ENCODE measurements around the gene KCNG1. TPM values are rescaled to one million over a fixed set of nuclear protein-coding genes. Genes with fewer than 3 reads are reported as not detected.

The KCNG1 gene
- total RNA-seq, 1 donor from 2014 or later: 13.0 TPM

DNA sequence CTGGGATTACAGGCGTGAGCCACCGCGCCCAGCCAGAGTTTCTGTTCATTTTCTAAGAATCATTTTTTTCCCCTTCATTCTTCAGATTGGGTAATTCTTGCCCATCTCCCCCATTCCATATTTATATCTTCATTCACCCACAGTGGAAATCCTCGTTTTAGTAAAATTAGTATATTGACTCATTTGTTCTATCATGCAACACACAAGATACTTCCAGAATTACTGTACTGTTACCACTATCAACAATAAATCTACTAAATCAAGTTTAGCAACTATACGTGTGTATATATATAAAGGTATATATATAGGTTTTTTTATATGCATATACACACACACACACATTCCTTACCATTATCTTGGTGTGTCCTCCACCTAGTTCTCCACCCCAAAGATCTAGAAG is 41.2 kb upstream of the KCNG1 start:
- H3K9me3 Mint-ChIP-seq (ENCODE audit: low read depth): no peaks in the 10 kb centered on the region
- H3K4me1 Mint-ChIP-seq (ENCODE audit: low read depth): peaks cover 6% of the 10 kb centered on the region
- no peaks in the 10 kb centered on the region for H3K36me3 Mint-ChIP-seq (ENCODE audit: low read depth)
- H3K4me3 Mint-ChIP-seq (ENCODE audit: unreplicated experiment): no peak overlapping the region
- no peak for DNase-seq (ENCODE audit: low spot score)
- peaks cover 30% of the 10 kb centered on the region for H3K27me3 Mint-ChIP-seq (ENCODE audit: low read depth)
- no peak overlapping the region for H3K27ac Mint-ChIP-seq (ENCODE audit: unreplicated experiment)
- TF ChIP-seq, protein P1, sequence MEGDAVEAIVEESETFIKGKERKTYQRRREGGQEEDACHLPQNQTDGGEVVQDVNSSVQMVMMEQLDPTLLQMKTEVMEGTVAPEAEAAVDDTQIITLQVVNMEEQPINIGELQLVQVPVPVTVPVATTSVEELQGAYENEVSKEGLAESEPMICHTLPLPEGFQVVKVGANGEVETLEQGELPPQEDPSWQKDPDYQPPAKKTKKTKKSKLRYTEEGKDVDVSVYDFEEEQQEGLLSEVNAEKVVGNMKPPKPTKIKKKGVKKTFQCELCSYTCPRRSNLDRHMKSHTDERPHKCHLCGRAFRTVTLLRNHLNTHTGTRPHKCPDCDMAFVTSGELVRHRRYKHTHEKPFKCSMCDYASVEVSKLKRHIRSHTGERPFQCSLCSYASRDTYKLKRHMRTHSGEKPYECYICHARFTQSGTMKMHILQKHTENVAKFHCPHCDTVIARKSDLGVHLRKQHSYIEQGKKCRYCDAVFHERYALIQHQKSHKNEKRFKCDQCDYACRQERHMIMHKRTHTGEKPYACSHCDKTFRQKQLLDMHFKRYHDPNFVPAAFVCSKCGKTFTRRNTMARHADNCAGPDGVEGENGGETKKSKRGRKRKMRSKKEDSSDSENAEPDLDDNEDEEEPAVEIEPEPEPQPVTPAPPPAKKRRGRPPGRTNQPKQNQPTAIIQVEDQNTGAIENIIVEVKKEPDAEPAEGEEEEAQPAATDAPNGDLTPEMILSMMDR (IDR thresholded peaks at IDR 0.05): no peak

DNA sequence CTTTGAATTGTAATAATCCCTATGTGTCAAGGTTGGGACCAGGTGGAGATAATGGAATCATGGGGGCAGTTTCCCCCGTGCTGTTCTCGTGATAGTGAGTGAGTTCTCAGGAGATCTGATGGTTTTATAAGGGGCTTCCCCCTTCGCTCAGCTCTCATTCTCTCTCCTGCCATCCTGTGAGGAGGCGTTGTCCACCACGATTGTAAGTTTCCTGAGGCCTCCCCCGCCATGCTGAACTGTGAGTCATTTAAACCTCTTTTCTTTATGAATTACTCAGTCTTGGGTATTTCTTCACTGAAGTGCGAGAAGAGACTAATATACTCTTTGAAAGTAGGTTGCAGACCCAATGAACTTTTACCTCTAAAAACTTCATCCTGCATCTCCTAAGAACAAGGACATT is 39.2 kb upstream of the KCNG1 start:
- no peak for DNase-seq (ENCODE audit: low spot score)
- Mint-ChIP-seq H3K27me3 (ENCODE audit: low read depth) (peaks cover 24% of the 10 kb centered on the region), H3K4me3 (ENCODE audit: unreplicated experiment) (no peak overlapping the region), H3K36me3 (ENCODE audit: low read depth) (no peaks in the 10 kb centered on the region), H3K9me3 (ENCODE audit: low read depth) (no peaks in the 10 kb centered on the region), H3K4me1 (ENCODE audit: low read depth) (peaks cover 6% of the 10 kb centered on the region), H3K27ac (ENCODE audit: unreplicated experiment) (no peak overlapping the region)
- TF ChIP-seq, protein P1 (IDR thresholded peaks at IDR 0.05): no peak

DNA sequence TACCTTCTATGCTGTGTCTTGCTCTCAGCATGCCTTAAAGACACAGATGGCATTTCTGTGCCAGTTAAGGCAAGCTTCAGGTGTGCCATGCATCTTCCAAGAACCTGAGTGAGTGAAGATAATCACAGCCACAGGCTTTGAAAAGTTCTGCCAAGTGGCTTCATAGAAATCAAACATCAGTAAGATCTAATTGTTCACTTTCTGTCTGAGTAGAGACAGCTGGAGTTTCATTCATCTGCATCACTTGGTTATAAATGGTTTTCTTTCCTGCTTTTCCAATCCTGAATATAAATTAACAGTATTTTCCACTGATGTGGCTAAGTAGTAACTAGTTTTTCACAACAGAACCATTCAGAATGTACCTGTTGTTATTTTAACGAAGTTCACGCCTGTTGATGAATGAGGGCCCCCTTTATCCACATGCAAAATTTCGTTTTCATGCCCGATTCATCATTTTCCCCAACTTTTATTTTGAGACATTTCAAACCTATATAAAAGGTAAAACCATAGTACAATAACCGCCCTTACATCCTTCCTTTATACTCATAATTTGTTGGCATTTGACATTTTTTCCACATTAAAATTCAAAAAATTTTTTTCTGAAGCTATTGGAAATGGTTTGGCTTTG is 38.6 kb upstream of the KCNG1 start:
- no peak for DNase-seq (ENCODE audit: low spot score)
- Mint-ChIP-seq H3K27me3 (ENCODE audit: low read depth) (peaks cover 26% of the 10 kb centered on the region), H3K4me1 (ENCODE audit: low read depth) (peaks cover 6% of the 10 kb centered on the region), H3K9me3 (ENCODE audit: low read depth) (no peaks in the 10 kb centered on the region), H3K27ac (ENCODE audit: unreplicated experiment) (no peak overlapping the region), H3K4me3 (ENCODE audit: unreplicated experiment) (no peak overlapping the region), H3K36me3 (ENCODE audit: low read depth) (no peaks in the 10 kb centered on the region)
- TF ChIP-seq, protein P1 (IDR thresholded peaks at IDR 0.05): no peak

DNA sequence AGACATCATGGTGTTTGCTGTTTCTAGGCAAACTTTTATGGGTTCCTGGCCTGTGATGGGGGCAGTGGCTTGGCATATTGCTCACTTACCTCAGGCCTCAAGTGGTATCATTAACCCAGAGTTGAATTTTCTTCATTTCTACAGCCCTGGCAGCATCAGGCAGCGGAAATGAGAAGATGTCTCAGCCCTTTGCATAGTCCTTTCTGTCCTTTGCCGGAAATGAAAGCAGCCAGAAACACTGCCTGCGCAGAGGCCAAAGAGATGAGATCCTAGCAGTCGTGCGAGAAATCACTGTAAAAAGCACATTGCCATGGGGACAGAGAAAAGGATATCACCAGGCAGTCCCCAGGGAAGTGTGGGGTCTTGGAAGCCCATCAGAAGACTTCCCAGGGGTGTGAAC is 37.4 kb upstream of the KCNG1 start:
- no peaks in the 10 kb centered on the region for H3K9me3 Mint-ChIP-seq (ENCODE audit: low read depth)
- no peak for DNase-seq (ENCODE audit: low spot score)
- H3K27me3 Mint-ChIP-seq (ENCODE audit: low read depth): peaks cover 26% of the 10 kb centered on the region
- no peak overlapping the region for H3K27ac Mint-ChIP-seq (ENCODE audit: unreplicated experiment)
- no peaks in the 10 kb centered on the region for H3K36me3 Mint-ChIP-seq (ENCODE audit: low read depth)
- H3K4me3 Mint-ChIP-seq (ENCODE audit: unreplicated experiment): no peak overlapping the region
- TF ChIP-seq, protein P1 (IDR thresholded peaks at IDR 0.05): no peak
- H3K4me1 Mint-ChIP-seq (ENCODE audit: low read depth): peaks cover 6% of the 10 kb centered on the region

DNA sequence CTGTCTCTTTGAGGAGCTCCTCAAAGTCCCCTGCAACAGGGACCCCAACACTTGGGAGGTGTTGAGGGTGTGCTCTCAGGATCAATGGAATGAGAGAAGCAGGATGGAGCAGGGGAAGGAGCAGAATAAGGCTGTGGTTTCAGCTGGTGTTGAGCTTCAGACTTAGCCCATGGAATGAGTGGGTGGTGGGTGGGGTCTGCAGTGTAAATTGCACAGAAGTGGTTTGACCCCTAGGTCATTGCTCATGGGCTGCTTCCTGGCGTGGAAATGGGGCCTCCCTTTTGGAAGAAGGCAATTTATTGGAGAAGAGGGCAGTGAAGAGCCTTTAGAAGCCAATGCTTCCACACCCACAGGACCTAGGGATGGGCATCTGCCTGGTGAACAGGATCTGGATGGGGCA is 37.0 kb upstream of the KCNG1 start:
- no peaks in the 10 kb centered on the region for H3K36me3 Mint-ChIP-seq (ENCODE audit: low read depth)
- H3K4me1 Mint-ChIP-seq (ENCODE audit: low read depth): peaks cover 6% of the 10 kb centered on the region
- H3K4me3 Mint-ChIP-seq (ENCODE audit: unreplicated experiment): no peak overlapping the region
- no peak for DNase-seq (ENCODE audit: low spot score)
- TF ChIP-seq, protein P1 (IDR thresholded peaks at IDR 0.05): no peak
- H3K27me3 Mint-ChIP-seq (ENCODE audit: low read depth): peaks cover 24% of the 10 kb centered on the region
- H3K9me3 Mint-ChIP-seq (ENCODE audit: low read depth): no peaks in the 10 kb centered on the region
- no peak overlapping the region for H3K27ac Mint-ChIP-seq (ENCODE audit: unreplicated experiment)
